Heart left ventricle (tissue), 13 donors: ENCODE data around the gene FNIP1.
"Not testable (repeated sequence)": the region's sequence is repeated elsewhere in the genome, so short reads cannot be mapped to it uniquely, and the experiment has no call there.

Experiments
- CTCF ChIP-seq, 12 donors: fragments of 200-600 bp; sonication (generic) in 4 of 12; IDR thresholded peaks; one replicate each; pipeline versions ENCODE4 v1.5.0 to v1.8.0; 2018 to 2022; ENCODE audit warnings: antibody characterized with exemption in 12 of 12, mild to moderate bottlenecking in 5 of 12
- POLR2A ChIP-seq, 2 donors: fragments of 450-650 bp; IDR thresholded peaks; one replicate each; pipeline ENCODE4 v1.6.1; 2017; ENCODE audit warnings: antibody characterized with exemption in 2 of 2, mild to moderate bottlenecking in 2 of 2, moderate library complexity in 2 of 2
- donor health status: ischemic (EF 13 %, LVEDD 7.1; RV severe dilation, severe dysfunction).
- donor health status: DM: no; HTN: yes; CAD: no.
- donor health status: DM: no; HTN: no; CAD: no.
- donor health status: ischemic (EF 25% LVEDD 6.9; RV normal size, moderate dysfunction).
- donor health status: ischemic (EF 25% LVEDD 5.7; RV mildly dilated, moderate dysfunction).
- donor health status: ischemic (EF 35%, LVEDD 5.7; RV mildly dilated, moderate dysfunction).
- donor health status: nonischemic (EF 11% LVEDD 7.7; RV severe dilation, severe dysfunction).
- donor health status: DM: yes; HTN: yes; CAD: no.
- donor health status: PGD.
- donor health status: ischemic (EF 29% LVEDD 5.4; RV normal size, mild dysfunction).
- donor health status: nonischemic (EF 23%, LVEDD 6.1; RV moderate dilation, normal function).

GRCh38 chr5:131842971-131843370 lies 46.2 kb upstream of the FNIP1 start:
- not testable (repeated sequence) for TF ChIP-seq CTCF, POLR2A (IDR thresholded peaks at IDR 0.05)
